Measurements from ENCODE around the gene KRT12.

Gene KRT12

GRCh38 chr17:40844671-40845107 lies 22.3 kb downstream of the KRT12 start:
- Histone ChIP-seq H3K36me3 (ENCODE audit: insufficient read depth, low read length) (no peaks in the 10 kb centered on the region), H3K9me3 (ENCODE audit: control insufficient read depth, insufficient read depth, low read length) (no peaks in the 10 kb centered on the region; the same call in 1 of the 2 replicates), H3K9ac (ENCODE audit: low read depth, low read length) (no peak overlapping the region), H3K4me1 (ENCODE audit: insufficient read depth, low read length) (no peaks in the 10 kb centered on the region)

- Histone ChIP-seq H3K9ac (ENCODE audit: low read depth, low read length) (no peak overlapping the region), H3K9me3 (ENCODE audit: control insufficient read depth, insufficient read depth, low read length) (no peaks in the 10 kb centered on the region; the same call in 1 of the 2 replicates), H3K36me3 (ENCODE audit: insufficient read depth, low read length) (no peaks in the 10 kb centered on the region), H3K4me1 (ENCODE audit: insufficient read depth, low read length) (no peaks in the 10 kb centered on the region)
These were observed 23.8 kb downstream of the KRT12 start for GRCh38 chr17:40843242-40843641.

- no peaks in the 10 kb centered on the region for H3K4me1 ChIP-seq (ENCODE audit: insufficient read depth, low read length)
- H3K36me3 ChIP-seq (ENCODE audit: insufficient read depth, low read length), result no peaks in the 10 kb centered on the region
- no peak overlapping the region for H3K9ac ChIP-seq (ENCODE audit: low read depth, low read length)
- no peaks in the 10 kb centered on the region; the same call in 1 of the 2 replicates for H3K9me3 ChIP-seq (ENCODE audit: control insufficient read depth, insufficient read depth, low read length)
These were observed 25.8 kb downstream of the KRT12 start for GRCh38 chr17:40841246-40841645.

GRCh38 chr17:40839194-40839593 lies 27.8 kb downstream of the KRT12 start:
- Histone ChIP-seq H3K36me3 (ENCODE audit: insufficient read depth, low read length) (no peaks in the 10 kb centered on the region), H3K4me1 (ENCODE audit: insufficient read depth, low read length) (no peaks in the 10 kb centered on the region), H3K9ac (ENCODE audit: low read depth, low read length) (no peak overlapping the region), H3K9me3 (ENCODE audit: control insufficient read depth, insufficient read depth, low read length) (no peaks in the 10 kb centered on the region; the same call in 1 of the 2 replicates)

- Histone ChIP-seq H3K4me1 (ENCODE audit: insufficient read depth, low read length) (no peaks in the 10 kb centered on the region), H3K9me3 (ENCODE audit: control insufficient read depth, insufficient read depth, low read length) (no peaks in the 10 kb centered on the region), H3K9ac (ENCODE audit: low read depth, low read length) (no peak overlapping the region), H3K36me3 (ENCODE audit: insufficient read depth, low read length) (no peaks in the 10 kb centered on the region)
These were observed 31.0 kb downstream of the KRT12 start for GRCh38 chr17:40836020-40836419.

GRCh38 chr17:40833882-40834281 lies 33.1 kb downstream of the KRT12 start:
- Histone ChIP-seq H3K9me3 (ENCODE audit: control insufficient read depth, insufficient read depth, low read length) (no peaks in the 10 kb centered on the region), H3K9ac (ENCODE audit: low read depth, low read length) (no peak overlapping the region), H3K36me3 (ENCODE audit: insufficient read depth, low read length) (no peaks in the 10 kb centered on the region)

GRCh38 chr17:40832840-40833239 lies 34.2 kb downstream of the KRT12 start:
- no peak overlapping the region for H3K9ac ChIP-seq (ENCODE audit: low read depth, low read length)

More at GRCh38 chr17:40833882-40834281, 33.1 kb downstream of the KRT12 start:
- no peaks in the 10 kb centered on the region for H3K4me1 ChIP-seq (ENCODE audit: insufficient read depth, low read length)

GRCh38 chr17:40830085-40830776 lies 36.8 kb downstream of the KRT12 start:
- H3K9me3 ChIP-seq (ENCODE audit: control insufficient read depth, insufficient read depth, low read length), result no peaks in the 10 kb centered on the region
- no peaks in the 10 kb centered on the region for H3K4me1 ChIP-seq (ENCODE audit: insufficient read depth, low read length)
- H3K9ac ChIP-seq (ENCODE audit: low read depth, low read length), result no peak overlapping the region
- H3K36me3 ChIP-seq (ENCODE audit: insufficient read depth, low read length), result no peaks in the 10 kb centered on the region

More at GRCh38 chr17:40832840-40833239, 34.2 kb downstream of the KRT12 start:
- Histone ChIP-seq H3K9me3 (ENCODE audit: control insufficient read depth, insufficient read depth, low read length) (no peaks in the 10 kb centered on the region), H3K4me1 (ENCODE audit: insufficient read depth, low read length) (no peaks in the 10 kb centered on the region), H3K36me3 (ENCODE audit: insufficient read depth, low read length) (no peaks in the 10 kb centered on the region)

- Histone ChIP-seq H3K9ac (ENCODE audit: low read depth, low read length) (no peak overlapping the region), H3K9me3 (ENCODE audit: control insufficient read depth, insufficient read depth, low read length) (no peaks in the 10 kb centered on the region), H3K4me1 (ENCODE audit: insufficient read depth, low read length) (no peaks in the 10 kb centered on the region), H3K36me3 (ENCODE audit: insufficient read depth, low read length) (no peaks in the 10 kb centered on the region)
These were observed 38.5 kb downstream of the KRT12 start for GRCh38 chr17:40828454-40829044.

GRCh38 chr17:40827746-40828453 lies 39.1 kb downstream of the KRT12 start:
- Histone ChIP-seq H3K36me3 (ENCODE audit: insufficient read depth, low read length) (no peaks in the 10 kb centered on the region), H3K9me3 (ENCODE audit: control insufficient read depth, insufficient read depth, low read length) (no peaks in the 10 kb centered on the region), H3K4me1 (ENCODE audit: insufficient read depth, low read length) (no peaks in the 10 kb centered on the region), H3K9ac (ENCODE audit: low read depth, low read length) (no peak overlapping the region)

GRCh38 chr17:40825599-40825998 lies 41.4 kb downstream of the KRT12 start:
- H3K36me3 ChIP-seq (ENCODE audit: insufficient read depth, low read length), result no peaks in the 10 kb centered on the region
- no peaks in the 10 kb centered on the region for H3K9me3 ChIP-seq (ENCODE audit: control insufficient read depth, insufficient read depth, low read length)
- H3K4me1 ChIP-seq (ENCODE audit: insufficient read depth, low read length), result no peaks in the 10 kb centered on the region
- H3K9ac ChIP-seq (ENCODE audit: low read depth, low read length), result no peak overlapping the region

- Histone ChIP-seq H3K4me1 (ENCODE audit: insufficient read depth, low read length) (no peaks in the 10 kb centered on the region), H3K36me3 (ENCODE audit: insufficient read depth, low read length) (no peaks in the 10 kb centered on the region), H3K9ac (ENCODE audit: low read depth, low read length) (no peak overlapping the region), H3K9me3 (ENCODE audit: control insufficient read depth, insufficient read depth, low read length) (no peaks in the 10 kb centered on the region)
These were observed 42.8 kb downstream of the KRT12 start for GRCh38 chr17:40824015-40824832.

- H3K9me3 ChIP-seq (ENCODE audit: control insufficient read depth, insufficient read depth, low read length), result no peaks in the 10 kb centered on the region
- no peak within 1 kb of the TSS for H3K9ac ChIP-seq (ENCODE audit: low read depth, low read length)
- no peaks in the 10 kb centered on the region for H3K36me3 ChIP-seq (ENCODE audit: insufficient read depth, low read length)
- no peaks in the 10 kb centered on the region for H3K4me1 ChIP-seq (ENCODE audit: insufficient read depth, low read length)
These were observed 44.8 kb downstream of the KRT12 start, which contains the start of gene KRT10 for GRCh38 chr17:40822132-40822812. Gene KRT10, minus strand, starts transcription at chr17:40822614. Its CDS starts 29 bp downstream, at chr17:40822585.
